Cardiac fibroblast (primary cell): ENCODE results near the gene CPNE8.
A peak's percentile ranks its signal among the peaks of the same experiment; 100 is the strongest.

Source experiments
- DNase-seq, 2 donors: peaks; one replicate each; pipeline versions ENCODE4 v3.0.0 to v3.0.0-alpha.2; 2010; ENCODE audit warnings: low read depth in 2 of 2
- H3K4me3 ChIP-seq, 2 donors: replicated peaks in 1 of 2; 1 replicate in 1 of 2; 2 replicates in 1 of 2; pipeline ENCODE4 v1.5.1; 2011; ENCODE audit warnings: low read depth in 2 of 2, low read length in 2 of 2, mild to moderate bottlenecking in 2 of 2, moderate library complexity in 1 of 2
- TF ChIP-seq, protein P1 (sequence below): IDR thresholded peaks from one replicate; pipeline ENCODE4 v1.5.1; 2011; ENCODE audit warnings: low read depth, mild to moderate bottlenecking, low read length, inconsistent platforms

CPNE8 gene

DNA sequence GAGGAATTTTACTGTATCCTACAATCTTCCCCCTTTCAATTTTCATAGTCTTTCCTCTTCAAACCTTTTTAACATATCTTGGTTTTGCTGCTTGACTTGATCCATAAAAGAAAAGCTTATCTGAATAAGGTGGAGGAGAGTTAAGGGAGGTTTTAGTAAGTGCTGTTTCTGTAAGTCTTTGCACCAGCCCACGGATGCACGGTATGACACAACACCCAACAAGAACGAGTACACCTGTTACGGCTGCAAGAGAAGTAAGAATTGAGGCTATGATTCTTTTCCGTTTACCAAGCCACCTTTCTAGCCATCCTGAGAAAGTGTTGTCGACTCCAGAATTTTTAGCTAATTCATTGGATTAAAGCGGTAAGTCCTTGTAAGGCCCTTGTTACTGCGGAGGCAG, 26.1 kb upstream of the CPNE8 start:
- no peak for DNase-seq
- H3K4me3 ChIP-seq: no peak overlapping the region
- TF ChIP-seq, protein P1, sequence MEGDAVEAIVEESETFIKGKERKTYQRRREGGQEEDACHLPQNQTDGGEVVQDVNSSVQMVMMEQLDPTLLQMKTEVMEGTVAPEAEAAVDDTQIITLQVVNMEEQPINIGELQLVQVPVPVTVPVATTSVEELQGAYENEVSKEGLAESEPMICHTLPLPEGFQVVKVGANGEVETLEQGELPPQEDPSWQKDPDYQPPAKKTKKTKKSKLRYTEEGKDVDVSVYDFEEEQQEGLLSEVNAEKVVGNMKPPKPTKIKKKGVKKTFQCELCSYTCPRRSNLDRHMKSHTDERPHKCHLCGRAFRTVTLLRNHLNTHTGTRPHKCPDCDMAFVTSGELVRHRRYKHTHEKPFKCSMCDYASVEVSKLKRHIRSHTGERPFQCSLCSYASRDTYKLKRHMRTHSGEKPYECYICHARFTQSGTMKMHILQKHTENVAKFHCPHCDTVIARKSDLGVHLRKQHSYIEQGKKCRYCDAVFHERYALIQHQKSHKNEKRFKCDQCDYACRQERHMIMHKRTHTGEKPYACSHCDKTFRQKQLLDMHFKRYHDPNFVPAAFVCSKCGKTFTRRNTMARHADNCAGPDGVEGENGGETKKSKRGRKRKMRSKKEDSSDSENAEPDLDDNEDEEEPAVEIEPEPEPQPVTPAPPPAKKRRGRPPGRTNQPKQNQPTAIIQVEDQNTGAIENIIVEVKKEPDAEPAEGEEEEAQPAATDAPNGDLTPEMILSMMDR: no peak

DNA sequence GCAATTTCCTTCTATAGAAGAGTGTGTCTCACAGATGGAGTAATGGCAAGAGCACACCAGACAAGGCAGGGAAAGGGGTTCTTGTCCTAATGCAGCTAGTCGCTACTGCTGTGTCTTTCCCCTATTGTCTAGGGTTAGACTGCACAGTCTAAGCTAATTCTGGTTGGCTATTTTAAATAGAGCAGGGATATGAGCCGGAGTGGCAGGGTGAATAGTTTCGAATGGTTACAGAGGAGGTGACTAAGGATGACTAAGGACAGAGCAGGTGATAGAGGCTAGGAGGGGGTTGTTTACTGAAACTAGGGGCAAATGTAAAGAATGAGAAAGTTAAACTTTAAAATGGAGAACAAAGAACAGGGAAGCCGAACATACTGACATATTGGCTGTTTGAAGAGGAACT, 25.6 kb upstream of the CPNE8 start:
- H3K4me3 ChIP-seq: no peak overlapping the region
- DNase-seq: no peak
- TF ChIP-seq, protein P1: no peak

DNA sequence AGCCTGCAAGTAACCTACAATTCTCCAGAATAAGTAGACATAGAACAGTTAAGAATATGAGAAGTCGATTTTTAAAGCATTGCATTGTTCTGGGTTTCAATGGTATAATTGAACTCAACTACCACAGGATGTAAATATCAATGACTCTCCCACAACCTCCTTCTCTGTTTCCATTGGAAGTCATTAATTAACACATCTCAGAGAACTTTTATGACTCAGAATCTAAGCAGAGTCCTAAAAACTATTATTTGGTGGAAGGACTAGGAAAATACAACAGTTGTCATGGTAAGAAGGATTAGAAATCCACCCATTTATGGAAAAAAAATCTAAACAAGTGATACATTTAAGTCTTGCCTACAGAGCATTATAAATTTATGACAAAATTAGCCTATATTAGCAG, 21.1 kb upstream of the CPNE8 start:
- H3K4me3 ChIP-seq: no peak overlapping the region
- DNase-seq: no peak
- TF ChIP-seq, protein P1: no peak

DNA sequence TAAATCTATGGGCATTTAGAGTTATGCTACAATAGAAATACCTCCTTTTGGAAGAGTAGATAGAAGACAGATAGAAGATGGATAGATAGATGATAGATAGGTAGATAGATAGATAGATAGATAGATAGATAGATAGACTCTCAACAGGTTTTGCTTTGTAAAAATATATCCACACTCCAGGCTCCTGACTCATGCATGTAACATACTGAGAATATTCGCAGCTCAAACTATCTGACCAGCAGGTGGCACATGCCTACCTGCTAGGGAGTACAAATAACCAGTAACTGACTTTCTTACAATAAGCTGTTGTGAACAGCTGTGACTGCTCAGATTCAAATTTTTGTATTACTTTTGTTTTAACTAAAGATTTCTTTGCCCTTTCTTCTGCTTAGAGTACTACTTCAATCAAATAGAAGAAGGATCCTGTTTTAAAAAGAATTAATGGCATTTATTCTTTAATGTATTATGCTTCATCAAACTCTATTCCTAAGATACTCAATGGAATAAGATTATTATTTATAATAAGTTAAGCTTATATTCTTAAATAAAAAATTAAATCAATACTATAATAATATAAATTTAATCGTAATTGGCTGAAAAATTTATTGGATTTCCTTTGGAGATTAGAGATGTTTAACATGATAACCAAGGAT, 15.8 kb upstream of the CPNE8 start:
- peak; percentile 62 to 87 for DNase-seq
- H3K4me3 ChIP-seq: no peak overlapping the region
- TF ChIP-seq, protein P1: peak; percentile 71

DNA sequence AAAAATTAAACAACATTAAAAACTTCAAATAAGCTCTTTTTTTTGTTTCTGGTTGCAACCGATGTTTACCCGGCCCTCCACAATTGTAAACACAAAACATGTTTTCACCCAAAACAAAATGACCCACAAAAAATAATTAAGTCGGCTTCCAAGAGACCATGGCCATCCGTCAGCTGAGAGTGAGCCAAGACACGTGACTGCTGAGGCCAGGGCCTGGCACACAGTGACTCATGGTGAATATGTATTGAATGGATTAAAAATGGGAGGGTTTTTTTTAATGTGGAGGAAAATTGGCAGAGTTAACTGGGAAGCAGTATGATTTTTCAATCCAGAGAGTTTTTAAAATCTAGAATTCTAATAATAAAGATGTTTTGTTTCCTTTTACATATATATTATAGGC, 13.8 kb upstream of the CPNE8 start:
- no peak overlapping the region for H3K4me3 ChIP-seq
- DNase-seq: peak in 1 of 2 donors; percentile 31
- TF ChIP-seq, protein P1: no peak

- H3K4me3 ChIP-seq: no peak overlapping the region
- TF ChIP-seq, protein P1: no peak
- DNase-seq: no peak
These were observed 10.2 kb upstream of the CPNE8 start for GRCh38 chr12:38915429-38916182.
